H1 (cell line): Measurements from ENCODE around the gene DISC1.

Experiments
- CBX5 ChIP-seq: fragments of 300-800, 300-1000 bp; sonication (generic); IDR thresholded peaks from 2 replicates; pipeline ENCODE4 v1.7.1; 2016; ENCODE audit warnings: antibody characterized with exemption, low read length, low read depth
- CHD1 ChIP-seq: IDR thresholded peaks from 2 replicates; pipeline ENCODE4 v1.6.1; 2012; ENCODE audit warnings: low read depth, low read length, improper control_type of control experiment
- GTF2F1 ChIP-seq: IDR thresholded peaks from 2 replicates; pipeline ENCODE4 v1.6.1; 2012; ENCODE audit warnings: low read depth, low read length, improper control_type of control experiment, borderline replicate concordance
- NRF1 ChIP-seq: IDR thresholded peaks from 2 replicates; pipeline ENCODE4 v1.6.1; 2011; ENCODE audit warnings: mild to moderate bottlenecking, low read depth, low read length, improper control_type of control experiment
- PHF8 ChIP-seq: fragments of 200-600 bp; sonication (generic); conservative IDR thresholded peaks from 2 replicates; pipeline ENCODE4 v1.7.1; 2012; ENCODE audit warnings: low read depth, mild to moderate bottlenecking, inconsistent platforms, low read length, moderate library complexity
- SP2 ChIP-seq: IDR thresholded peaks from 2 replicates; pipeline ENCODE4 v1.6.1; 2012; ENCODE audit warnings: mild to moderate bottlenecking, low read length, inconsistent platforms
- SUZ12 ChIP-seq: fragments of 200-600 bp; sonication (generic); IDR thresholded peaks from 2 replicates; pipeline ENCODE4 v1.6.1; 2012; ENCODE audit warnings: mild to moderate bottlenecking, inconsistent platforms, low read length, moderate library complexity, mixed read lengths
- TAF7 ChIP-seq: optimal IDR thresholded peaks from 2 replicates; pipeline ENCODE3; 2011; ENCODE audit warnings: low read depth, mild to moderate bottlenecking, inconsistent platforms, low read length, moderate library complexity, borderline replicate concordance
- TBP ChIP-seq: IDR thresholded peaks from 2 replicates; pipeline ENCODE4 v1.6.1; 2011; ENCODE audit warnings: low read depth, low read length, improper control_type of control experiment
- TCF12 ChIP-seq: IDR thresholded peaks from 2 replicates; pipeline ENCODE4 v1.6.1; 2011; ENCODE audit warnings: low read depth, mild to moderate bottlenecking, low read length
- TF ChIP-seq, protein P1 (sequence below), 3 experiments: IDR thresholded peaks; 1 replicate in 2 of 3; 2 replicates in 1 of 3; pipeline versions ENCODE4 v1.5.1 to v1.6.1; 2011; ENCODE audit warnings: low read length in 3 of 3, mild to moderate bottlenecking in 3 of 3, inconsistent platforms in 2 of 3, low read depth in 1 of 3, moderate library complexity in 1 of 3; ENCODE audit not compliant: insufficient read depth in 1 of 3; ENCODE audit errors: control extremely low read depth in 1 of 3

DNA sequence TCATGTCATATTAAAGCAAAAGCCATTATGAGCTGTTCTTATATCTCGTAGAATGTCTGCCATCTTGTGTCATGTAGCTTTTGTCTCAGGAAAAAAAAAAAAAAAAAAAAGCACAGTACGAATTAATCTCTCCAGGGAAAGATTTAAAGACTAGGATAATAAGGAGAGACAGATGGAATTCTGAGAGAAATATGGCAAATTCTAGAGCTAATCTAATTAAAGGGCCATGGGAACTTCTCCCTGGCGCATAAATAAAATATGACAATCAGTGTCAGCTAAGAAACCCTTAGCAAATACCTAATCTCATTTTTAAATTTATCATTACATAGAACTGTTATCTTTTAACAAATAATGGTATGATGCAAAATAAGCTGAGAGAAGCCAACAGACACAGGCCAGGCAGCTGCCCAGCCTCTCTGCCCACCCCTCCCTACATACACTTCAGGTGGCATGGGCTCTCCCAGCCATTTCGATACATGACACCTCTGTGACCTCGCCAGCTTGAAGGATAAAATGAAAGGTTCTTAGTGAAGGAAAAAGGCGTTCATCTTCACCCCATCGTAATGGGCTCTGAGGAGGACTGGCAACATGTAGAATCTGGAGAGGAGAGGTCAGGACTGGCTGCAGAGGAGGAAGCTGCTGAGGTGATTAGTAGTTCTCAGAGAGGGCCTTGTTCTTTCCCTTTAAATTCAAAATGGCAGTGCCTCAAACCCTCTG is 39.8 kb downstream of the DISC1 start:
- no peak for TF ChIP-seq GTF2F1
- no peak for TF ChIP-seq CHD1
- no peak for TF ChIP-seq TBP
- no peak for TF ChIP-seq SUZ12
- no peak for TF ChIP-seq TAF7
- TF ChIP-seq, protein P1, sequence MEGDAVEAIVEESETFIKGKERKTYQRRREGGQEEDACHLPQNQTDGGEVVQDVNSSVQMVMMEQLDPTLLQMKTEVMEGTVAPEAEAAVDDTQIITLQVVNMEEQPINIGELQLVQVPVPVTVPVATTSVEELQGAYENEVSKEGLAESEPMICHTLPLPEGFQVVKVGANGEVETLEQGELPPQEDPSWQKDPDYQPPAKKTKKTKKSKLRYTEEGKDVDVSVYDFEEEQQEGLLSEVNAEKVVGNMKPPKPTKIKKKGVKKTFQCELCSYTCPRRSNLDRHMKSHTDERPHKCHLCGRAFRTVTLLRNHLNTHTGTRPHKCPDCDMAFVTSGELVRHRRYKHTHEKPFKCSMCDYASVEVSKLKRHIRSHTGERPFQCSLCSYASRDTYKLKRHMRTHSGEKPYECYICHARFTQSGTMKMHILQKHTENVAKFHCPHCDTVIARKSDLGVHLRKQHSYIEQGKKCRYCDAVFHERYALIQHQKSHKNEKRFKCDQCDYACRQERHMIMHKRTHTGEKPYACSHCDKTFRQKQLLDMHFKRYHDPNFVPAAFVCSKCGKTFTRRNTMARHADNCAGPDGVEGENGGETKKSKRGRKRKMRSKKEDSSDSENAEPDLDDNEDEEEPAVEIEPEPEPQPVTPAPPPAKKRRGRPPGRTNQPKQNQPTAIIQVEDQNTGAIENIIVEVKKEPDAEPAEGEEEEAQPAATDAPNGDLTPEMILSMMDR (IDR thresholded peaks at IDR 0.05; ENCODE audit: control extremely low read depth in 1 of 3, insufficient read depth in 1 of 3, low read depth in 1 of 3, low read length in 3 of 3), result no peak
- TF ChIP-seq SP2, result no peak
- no peak for TF ChIP-seq PHF8
- TF ChIP-seq NRF1, result no peak
- no peak for TF ChIP-seq CBX5
- no peak for TF ChIP-seq TCF12
